ENCODE results near the gene CAPN11.

The CAPN11 gene

DNA sequence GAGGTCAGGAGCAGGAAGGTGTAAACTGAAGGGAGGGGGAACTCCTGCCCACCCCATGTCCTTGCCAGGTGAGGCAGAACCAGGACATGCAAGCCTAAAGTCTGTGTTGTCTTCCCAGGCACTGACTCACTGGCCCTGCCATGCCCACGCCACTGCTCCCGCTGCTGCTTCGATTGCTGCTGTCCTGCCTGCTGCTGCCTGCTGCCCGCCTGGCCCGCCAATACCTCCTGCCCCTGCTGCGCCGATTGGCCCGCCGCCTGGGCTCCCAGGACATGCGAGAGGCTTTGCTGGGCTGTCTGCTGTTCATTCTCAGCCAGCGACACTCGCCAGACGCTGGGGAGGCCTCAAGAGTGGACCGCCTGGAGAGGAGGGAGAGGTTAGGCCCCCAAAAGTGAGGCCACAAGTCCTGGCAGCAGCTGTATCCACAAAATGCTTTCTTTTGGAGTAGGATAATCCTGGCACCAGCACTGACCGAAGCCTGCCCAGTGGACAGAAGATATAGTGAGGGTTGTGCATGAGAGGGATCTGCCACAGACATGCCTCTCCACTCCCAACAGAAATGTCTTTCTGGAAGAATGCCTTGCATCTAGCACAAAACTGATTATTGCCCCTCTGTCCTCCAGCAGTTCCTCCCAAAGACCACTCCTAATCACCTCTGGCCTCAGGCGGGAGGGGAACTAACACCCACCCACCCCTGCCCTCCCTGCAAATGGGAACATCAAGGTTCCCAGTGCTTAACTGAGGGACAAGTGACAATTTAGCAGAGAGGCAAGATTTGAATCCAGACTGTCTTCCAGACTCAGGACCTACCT, 58.9 kb downstream of the CAPN11 start:
- no peak for DNase-seq

DNA sequence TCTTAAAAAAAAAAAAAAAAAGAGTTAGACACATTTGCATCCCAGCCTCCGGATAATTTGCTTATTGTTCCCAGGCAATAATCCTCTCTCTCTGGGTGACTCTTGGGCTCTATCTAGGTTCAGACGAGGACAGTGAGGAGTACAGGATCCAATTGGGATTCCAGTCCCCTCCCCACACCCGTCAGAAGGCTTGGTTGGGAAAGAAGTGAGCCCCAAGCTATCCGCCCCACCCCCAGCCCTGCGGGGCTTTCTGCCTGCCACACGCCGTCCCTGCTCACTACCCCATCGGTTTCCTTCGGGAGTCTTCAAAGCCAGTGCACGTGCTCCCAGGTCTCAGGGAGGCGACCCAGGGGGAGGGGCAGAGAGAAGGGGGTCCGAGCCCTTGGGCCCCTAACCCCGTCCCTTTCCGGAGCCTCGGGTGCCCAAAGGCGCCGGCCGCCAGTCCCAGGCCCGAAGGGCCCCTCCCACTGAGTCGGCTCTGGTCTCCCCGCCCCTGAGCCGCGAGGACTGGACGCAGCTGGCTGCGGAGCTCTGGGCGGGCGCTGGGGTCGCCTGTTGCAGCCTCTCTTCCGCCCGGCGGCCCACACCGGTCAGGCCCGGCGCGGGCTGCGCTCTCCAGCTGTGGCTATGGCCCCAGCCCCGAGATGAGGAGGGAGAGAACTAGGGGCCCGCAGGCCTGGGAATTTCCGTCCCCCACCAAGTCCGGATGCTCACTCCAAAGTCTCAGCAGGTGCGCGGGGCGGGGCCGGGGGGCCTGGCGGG, 60.6 kb downstream of the CAPN11 start:
- DNase-seq: peak; percentile 89

DNA sequence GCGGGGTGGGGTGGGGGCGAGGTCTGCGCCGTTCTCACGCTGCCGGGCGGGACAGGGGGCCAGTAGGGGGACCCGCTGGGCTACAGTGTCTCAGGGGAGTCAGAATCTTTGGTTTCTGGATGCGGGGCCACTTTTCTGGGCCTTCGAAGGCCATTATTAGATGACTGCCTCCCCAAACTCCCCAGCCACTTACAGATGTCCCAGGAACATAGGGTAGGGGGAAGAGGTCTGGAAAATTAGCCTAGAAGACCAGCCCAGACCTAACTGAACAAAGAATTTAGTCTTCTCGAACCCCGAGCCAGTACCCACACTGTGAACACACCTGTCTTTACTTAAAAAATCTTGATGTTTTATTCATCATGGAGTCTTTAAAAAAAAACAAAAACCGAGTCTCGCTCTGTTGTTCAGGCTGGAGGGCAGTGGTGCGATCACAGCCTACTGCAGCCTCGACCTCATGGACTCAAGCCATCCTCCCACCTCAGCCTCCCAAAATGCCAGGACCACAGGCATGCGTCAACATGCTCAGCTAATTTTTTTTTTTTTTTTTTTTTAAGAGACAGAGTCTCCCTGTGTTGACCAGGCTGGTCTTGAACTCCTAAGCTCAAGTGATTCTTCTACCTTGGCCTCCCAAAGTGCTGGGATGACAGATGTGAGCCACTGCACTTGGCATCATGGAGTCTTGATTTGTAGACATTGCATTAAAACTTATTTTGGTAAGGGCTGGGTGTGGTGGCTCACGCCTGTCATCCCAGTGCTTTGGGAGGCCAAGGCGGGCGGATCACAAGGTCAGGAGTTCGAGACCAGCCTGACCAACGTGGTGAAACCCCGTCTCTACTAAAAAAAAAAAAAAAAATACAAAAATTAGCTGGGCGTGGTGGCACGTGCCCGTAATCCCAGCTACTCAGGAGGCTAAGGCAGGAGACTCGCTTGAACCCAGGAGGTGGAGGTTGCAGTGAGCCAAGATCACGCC, 61.5 kb downstream of the CAPN11 start:
- DNase-seq: peak; percentile 41

DNA sequence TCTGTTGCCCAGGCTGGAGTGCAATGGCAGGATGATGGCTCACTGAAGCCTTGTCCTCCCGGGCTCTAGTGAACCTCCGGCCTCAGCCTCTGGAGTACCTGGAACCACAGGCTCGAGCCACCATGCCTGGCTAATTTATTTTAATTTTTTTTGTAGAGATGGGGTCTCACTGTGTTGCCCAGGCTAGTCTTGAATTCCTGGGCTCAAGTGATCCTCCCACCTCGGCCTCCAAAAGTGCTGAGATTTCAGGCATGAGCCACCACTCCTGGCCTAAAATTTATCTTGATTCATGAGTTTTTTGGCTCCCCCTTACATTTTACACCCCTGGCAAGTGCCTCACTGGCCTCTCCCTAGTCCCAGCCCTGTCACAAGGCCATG, 62.3 kb downstream of the CAPN11 start:
- no peak for DNase-seq

DNA sequence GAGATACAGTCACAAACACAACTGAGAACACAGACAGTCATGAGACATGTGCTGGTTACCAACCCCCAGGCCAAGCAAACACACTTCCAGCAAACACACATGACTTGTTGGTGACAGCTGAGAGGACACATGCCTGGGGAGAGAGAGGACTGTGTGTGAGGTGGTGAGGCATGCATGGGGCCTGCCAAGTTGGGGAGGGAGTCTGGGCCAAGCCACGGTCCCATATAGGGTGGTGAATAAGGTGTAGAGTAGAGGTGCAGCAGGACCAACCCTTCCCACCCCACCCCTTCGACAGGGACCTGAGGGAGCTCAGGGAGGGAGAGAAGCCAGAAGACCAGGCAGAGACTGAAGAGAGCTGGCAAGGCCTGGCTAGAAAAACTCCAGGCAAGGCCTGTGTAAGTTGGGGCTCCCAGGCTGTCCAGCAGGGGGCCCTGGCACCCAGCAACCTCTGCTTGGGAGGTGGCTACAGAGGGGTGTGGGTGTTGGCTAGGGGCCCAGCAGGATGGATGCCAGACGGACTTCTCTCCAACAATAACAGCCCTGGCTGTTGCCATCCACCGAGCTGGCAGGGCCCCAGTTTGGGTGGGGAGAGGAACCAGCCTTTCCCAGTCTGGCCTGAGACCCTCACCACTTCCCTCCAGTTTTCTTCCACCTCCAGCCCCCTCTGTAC, 62.8 kb downstream of the CAPN11 start:
- DNase-seq: peak; percentile 93

DNA sequence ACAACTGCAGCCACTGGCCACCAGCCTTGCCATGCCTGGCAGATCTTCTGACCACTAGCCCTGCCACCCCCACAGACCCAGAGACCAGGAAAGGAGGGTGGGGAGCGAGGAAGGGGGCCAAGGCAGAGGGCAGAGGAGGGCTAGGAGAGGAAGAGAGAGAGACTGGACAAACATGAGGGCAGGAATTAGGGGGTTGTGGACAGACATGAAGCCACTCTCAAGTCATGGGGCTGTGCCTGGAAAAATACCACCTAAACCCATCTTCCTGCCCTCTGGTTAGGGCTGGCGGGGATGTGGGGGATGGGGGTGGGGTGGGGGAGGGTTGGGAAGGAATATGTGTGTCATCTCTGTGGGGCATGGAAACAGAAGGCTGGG, 63.3 kb downstream of the CAPN11 start:
- peak; percentile 38 for DNase-seq

DNA sequence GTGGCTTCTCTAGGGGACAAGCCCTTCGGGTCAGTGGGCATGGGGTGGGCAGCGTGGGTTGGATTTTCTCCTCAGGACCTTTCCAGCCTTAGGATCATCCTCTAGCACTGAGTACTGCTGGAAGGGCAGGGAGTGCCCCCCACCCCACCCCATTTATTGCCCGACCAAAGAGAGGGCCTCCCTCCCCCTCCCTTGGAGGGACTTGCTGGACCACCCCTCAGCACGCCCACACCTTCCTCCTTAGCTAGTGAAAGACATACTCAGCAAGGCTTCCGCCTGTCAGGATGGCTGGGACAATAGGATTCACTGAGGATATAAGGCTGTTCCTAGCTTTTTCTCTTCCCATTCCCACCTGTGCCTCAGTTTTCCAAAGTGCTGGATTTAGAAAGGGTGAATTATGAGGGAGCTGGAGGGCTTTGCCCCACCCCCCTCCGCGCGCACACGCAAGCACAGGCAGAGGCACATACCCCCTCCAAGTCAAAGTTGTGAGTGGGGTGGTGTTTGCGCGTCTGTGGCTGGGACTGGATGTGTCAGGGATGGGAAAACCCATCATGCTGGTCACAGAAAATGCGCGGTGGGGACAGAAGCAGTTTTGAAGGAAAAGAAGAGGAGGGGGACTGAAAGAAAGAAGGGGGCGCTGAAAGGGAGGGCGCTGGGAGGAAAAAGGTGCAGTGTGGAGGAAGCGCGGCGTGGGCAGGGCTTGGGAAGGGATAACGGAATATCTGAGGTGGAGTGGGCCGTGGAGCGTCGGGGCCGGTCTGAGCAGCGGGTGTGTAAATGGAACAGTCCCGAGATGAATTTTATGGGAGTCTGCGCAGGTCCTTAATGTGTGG, 64.1 kb downstream of the CAPN11 start:
- peak; percentile 57 for DNase-seq

DNA sequence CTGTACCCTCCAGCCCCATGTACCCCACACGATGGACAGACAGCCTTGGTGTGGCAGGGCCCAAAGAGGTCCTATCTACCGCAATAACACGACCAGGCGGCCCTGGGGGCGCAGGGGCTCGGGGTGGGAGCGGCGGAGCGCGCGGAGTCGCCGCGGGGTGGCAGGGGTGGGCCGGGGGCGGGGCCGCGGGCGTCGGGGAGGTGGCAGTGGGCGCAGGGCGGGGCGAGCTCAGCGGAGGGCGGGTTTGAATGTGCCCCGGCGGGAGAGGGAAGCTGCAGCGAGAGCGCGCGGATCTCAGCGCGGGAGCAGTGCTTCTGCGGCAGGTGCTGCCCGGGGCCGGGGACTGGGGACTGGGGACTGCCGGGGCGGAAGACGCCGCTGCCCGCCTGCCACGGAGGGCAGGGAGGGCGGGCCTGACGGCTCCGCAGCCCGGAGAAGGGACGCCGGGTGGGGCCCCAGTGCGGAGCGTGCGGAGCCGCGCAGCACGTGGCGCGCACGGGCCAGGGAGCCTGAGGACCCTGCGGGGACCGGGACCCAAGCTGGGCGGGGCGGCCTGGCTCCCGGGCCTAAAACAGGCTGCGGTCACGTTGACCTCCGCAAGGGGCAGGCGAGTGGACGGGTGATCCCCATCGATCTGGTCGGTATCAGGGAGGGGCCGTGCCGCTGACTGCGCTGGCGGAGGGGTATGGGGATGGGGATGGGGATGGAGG, 64.9 kb downstream of the CAPN11 start, which contains the start of gene SLC29A1:
Gene SLC29A1 (plus strand): TSS at position 277 of the 710 bp plus-strand sequence. CDS start 3,719 bp downstream, outside the sequence.
- peak; percentile 93 for DNase-seq

DNA sequence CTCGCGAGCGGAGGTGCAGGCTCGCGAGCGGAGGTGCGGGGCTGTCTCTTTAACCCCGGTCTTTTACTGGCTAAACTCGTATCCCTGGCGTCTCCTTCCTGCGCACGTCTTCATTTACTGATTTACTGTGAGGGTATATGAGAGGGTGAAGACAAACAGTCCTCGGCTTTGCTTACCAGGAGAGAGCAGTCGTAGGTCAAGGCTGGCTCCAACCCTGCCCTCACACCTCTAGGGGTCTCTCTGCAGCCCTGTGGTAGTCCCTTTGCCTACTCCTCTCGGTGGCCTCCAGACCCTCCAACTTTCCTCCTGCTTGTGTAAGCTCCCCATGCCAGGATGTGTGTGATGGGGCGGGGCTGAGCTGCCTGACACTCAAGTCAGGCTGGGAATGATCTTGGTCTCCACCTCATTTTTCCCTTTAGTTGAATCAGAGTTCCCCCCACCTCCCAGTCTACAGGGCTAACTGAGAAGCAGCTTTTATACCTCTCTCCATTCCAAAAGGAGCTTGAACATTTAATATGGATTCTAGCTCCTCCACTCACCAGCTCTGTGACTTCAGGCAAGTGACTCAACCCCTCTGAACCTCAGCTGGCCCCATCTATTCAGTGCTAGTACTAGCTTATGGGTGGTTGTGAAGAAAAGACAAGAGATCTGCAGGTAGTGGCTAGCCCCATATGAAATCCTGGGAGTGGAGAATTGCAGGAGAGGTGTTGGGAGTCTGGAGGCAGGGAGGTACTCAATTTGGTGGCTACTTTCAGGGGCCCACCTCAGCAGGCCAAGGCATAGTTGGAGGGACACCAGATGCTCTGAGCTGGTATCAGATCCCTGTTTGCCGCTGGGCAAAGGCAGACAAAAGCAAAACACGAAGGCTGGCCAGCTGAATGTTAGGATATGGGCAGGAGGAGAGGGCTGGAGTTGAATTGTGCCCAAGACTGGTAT, 65.7 kb downstream of the CAPN11 start:
- peak; percentile 68 for DNase-seq

DNA sequence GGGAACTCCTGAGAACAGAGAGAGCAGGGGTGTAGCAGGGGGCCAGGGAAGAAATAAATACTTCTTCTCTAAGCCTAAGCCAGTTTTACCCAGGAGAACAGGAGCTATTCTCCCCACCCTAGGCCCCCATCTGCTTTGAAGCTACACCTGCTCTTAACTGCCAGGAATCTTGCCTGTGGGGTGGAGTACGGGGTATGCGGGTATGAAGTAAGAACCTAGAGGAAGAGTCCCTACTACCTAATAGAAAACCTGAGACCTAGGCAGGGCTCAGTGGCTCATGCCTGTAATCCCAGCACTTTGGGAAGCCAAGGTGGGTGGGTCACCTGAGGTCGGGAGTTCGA, 66.3 kb downstream of the CAPN11 start:
- DNase-seq: peak; percentile 33

DNA sequence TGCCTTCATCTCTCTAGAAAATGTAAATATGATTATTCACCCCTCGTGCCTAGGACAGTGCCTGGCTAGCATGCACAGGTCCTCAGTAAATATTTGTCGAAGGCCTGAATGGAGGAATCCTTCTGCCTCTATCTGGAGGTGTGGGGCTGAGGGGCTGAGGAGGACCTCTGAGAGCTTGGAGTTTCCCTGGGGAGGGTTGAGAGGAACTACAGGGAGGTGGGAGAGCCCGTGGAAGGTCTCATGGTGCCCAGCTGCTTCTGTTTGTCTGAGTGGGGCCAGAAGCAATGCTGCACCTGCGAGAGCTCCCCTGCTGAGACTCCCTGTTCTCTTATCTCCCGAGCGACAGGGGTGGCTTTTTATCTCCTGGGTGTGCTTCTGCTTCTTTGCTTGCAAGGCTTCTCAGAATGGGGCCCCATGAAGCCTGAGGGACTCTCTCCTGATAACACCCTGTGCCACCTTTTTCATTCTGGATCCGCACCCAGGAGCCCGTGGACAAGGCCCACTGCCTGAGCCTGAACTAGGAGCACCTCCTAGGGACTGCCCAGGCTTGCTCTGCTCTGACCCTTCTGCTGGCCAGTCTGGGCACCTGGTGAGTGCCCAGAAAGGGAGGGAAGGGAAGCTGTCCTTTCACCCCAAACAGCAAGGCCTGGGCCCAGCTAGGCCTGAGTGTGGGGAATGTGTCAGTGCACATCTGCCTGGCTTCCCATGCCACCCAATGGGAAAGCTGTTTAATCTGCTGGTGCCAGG, 67.1 kb downstream of the CAPN11 start:
- peak; percentile 43 for DNase-seq

DNA sequence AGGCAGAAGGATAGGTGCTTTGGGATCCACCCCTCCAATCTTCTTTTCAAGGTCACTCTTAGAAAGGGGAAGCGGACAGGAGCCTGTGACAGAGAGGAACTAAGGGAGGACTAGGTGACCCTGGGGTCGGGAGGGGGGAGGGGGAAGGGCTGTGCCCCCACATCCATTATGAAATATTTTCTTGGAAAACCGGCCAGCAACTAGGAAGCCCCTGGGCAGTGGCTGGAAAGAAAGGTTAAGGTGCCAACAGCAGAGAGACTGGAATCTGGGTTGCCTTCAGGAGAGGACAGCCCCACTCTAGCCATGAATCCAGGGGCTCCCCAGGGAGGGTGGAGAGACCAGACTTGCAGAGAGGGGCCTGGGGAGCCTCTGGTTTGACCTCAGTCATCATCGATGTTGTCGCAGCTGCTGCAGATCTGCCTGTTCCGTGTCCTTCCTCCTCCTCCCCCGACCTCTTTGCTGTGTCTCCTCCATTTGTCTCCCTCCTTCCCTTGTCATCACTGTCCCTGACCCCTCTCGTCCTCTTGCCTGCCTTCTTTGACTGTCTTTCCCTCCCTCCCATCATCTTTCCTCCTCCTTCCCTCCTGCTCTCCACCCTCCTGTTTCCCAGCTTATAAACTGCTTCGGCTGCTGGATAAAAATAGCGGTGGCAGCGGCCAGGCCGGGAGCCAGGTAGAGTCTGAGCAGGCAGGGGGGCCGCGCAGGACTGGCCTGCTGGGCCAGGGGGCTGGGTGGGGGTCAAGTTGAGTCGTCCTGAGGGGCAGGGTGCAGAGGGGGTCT, 67.9 kb downstream of the CAPN11 start:
- DNase-seq: peak; percentile 29

DNA sequence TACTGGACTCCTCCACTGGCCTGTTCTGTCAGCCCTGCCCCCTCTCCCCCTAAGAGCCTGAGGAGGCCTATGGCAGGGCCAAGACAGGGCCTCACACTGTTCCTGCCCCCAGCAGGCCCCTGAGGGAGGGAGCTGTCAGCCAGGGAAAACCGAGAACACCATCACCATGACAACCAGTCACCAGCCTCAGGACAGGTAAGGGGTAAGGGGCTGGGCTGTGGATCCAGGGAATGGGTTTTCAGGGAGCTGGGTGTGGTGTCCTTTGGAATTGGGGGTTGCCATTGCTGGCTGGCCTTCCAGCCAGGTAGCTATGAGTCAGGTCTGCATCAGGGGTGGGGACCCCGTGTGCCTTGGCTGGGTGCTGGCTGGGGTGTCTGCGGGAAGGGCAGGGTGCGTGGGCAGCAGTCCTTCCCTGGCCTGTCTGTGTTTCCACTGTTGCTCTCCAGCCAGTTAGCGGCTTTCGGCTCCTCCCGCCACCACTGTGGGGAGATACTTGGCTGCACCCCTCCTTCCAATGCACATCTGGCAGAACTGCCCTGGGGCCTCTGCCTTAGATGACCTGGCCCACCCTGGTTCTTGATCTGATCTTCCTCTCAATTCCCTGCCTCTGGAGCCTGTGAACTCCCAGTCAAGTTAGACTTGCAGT, 68.7 kb downstream of the CAPN11 start:
- DNase-seq: peak; percentile 48

DNA sequence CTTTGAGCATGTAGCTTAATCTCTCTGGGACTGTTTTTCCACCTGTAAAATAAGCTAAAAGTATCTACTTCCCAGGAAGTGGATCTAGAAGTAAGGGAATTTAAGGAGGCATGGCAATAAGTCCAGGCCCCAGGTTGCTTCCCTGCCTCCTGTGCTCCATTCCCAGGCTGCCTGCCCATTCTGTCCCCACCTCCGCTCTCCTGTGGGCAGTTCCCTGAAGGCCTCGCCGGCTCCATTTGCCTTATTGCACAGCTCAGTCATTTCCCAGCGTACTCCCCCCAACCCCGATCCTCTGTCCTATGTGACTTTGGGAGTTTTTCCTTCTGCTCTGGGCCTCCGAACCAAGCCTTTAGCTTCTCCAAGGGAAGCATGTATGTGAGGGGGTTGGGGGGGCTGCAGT, 69.4 kb downstream of the CAPN11 start:
- DNase-seq: no peak

DNA sequence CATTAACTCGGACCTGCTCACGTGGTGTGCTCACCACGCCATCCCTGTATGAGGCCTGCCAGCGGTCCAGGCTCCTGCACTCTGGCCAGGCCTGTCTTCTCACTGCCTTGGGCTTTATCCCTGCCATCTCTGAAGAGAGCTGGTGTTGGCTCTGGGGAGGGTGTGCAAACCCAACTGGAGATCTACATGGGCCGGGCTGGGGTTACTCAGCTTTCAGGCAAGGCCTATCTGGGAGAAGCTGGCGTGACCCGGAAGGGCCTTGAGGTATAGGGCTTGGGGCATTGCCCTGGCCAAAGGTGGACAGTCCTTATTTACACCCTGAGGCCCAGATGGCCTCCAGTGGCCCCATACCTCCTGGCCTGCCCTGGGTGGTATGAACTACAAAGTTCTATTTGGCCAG, 69.8 kb downstream of the CAPN11 start:
- no peak for DNase-seq

DNA sequence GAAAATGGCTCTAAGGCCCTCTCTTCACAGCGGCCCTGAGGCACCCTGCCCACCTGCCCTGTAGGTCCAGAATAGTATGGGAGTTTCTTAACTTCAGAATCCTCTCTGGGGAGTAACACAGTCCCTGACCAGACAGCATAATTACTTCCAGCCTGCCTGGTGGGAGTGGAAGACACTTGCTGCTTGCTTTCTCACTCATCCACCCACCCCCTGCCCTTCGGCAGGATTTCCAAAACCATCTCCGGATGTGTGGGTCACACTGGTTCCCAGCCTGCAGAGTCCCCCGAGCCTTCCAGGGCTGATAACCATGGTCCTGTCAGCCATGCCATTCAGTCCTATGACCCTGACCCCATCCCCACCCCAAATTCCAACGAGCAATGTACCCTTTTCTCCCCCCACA, 70.2 kb downstream of the CAPN11 start:
- DNase-seq: no peak

DNA sequence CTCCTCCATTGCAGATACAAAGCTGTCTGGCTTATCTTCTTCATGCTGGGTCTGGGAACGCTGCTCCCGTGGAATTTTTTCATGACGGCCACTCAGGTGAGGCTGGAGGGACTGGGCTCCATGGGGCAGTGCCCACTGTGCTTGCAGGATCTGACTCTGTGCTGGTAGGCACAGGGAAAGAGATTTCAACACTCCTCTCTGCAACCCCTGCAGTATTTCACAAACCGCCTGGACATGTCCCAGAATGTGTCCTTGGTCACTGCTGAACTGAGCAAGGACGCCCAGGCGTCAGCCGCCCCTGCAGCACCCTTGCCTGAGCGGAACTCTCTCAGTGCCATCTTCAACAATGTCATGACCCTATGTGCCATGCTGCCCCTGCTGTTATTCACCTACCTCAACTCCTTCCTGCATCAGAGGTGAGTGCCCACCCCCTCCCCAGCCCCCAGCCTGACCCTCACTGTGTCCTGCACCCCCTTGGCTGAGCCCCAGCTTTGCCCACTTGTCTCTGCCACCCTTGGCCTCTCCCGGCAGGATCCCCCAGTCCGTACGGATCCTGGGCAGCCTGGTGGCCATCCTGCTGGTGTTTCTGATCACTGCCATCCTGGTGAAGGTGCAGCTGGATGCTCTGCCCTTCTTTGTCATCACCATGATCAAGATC, 70.9 kb downstream of the CAPN11 start:
- DNase-seq: no peak

All from NCI-H69 (cell line).